OCI-LY1 (cell line): ENCODE measurements around the gene SSC4D.

Experiments
- EZH2 ChIP-seq: fragments of 200-600 bp; sonication (generic), shearing (Covaris generic); IDR thresholded peaks from 2 replicates; pipeline ENCODE4 v1.8.0; 2017; ENCODE audit warnings: borderline replicate concordance, mixed run types, mild to moderate bottlenecking, antibody characterized with exemption, low read length, moderate library complexity, mixed read lengths
- TF ChIP-seq, protein P1 (sequence below): fragments of 200-600 bp; sonication (generic), shearing (Covaris generic); IDR thresholded peaks from 2 replicates; pipeline ENCODE4 v1.5.1; 2017; ENCODE audit warnings: mild to moderate bottlenecking, antibody characterized with exemption, low read length, moderate library complexity, mixed read lengths

DNA sequence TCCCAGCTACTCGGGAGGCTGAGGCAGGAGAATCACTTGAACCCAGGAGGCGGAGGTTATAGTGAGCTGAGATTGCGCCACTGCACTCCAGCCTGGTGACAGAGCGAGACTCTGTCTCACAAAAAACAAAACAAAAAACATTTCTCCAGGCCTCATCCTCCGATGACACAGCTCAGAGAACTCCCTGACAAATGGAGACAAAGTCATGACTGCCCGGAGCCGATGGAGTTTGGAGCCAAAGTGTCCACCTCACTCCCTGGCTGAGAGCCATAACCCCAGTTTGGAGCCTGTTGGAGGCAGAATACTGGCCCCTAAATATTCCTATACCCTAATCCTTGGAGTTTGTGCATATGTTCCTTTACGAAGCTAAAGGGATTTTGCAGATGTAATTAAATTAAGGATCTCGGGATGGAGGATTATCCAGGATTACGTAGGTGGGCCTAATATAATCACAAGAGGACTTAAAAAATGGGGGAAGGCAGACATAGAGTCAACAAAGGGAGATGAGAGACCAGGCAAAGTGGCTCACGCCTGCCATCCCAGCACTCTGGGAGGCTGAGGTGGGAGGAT, 22.7 kb downstream of the SSC4D start:
- TF ChIP-seq, protein P1, sequence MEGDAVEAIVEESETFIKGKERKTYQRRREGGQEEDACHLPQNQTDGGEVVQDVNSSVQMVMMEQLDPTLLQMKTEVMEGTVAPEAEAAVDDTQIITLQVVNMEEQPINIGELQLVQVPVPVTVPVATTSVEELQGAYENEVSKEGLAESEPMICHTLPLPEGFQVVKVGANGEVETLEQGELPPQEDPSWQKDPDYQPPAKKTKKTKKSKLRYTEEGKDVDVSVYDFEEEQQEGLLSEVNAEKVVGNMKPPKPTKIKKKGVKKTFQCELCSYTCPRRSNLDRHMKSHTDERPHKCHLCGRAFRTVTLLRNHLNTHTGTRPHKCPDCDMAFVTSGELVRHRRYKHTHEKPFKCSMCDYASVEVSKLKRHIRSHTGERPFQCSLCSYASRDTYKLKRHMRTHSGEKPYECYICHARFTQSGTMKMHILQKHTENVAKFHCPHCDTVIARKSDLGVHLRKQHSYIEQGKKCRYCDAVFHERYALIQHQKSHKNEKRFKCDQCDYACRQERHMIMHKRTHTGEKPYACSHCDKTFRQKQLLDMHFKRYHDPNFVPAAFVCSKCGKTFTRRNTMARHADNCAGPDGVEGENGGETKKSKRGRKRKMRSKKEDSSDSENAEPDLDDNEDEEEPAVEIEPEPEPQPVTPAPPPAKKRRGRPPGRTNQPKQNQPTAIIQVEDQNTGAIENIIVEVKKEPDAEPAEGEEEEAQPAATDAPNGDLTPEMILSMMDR: no peak
- TF ChIP-seq EZH2: no peak
